ENCODE results near the gene SPATA46.
A peak's percentile ranks its signal among the peaks of the same experiment; 100 is the strongest.

SPATA46 gene

GRCh38 chr1:162351246-162351842, 25.3 kb downstream of the SPATA46 start:
- no peak for DNase-seq

GRCh38 chr1:162349635-162350330, 26.9 kb downstream of the SPATA46 start:
- peak; percentile 71 for DNase-seq

- DNase-seq, result no peak
Observed at GRCh38 chr1:162347281-162347680, 29.4 kb downstream of the SPATA46 start.

GRCh38 chr1:162343470-162343869, 33.2 kb downstream of the SPATA46 start:
- no peak for DNase-seq

- no peak for DNase-seq
Observed at GRCh38 chr1:162342452-162342983, 34.1 kb downstream of the SPATA46 start.

GRCh38 chr1:162336621-162337285, 39.9 kb downstream of the SPATA46 start:
- no peak for DNase-seq

GRCh38 chr1:162335126-162335525, 41.5 kb downstream of the SPATA46 start:
- DNase-seq, result no peak

GRCh38 chr1:162333991-162334390, 42.7 kb downstream of the SPATA46 start:
- DNase-seq, result no peak

- DNase-seq, result peak; percentile 5
Observed at GRCh38 chr1:162329826-162330225, 46.8 kb downstream of the SPATA46 start.

GRCh38 chr1:162328512-162328911, 48.1 kb downstream of the SPATA46 start:
- no peak for DNase-seq

GRCh38 chr1:162327788-162328165, 48.9 kb downstream of the SPATA46 start:
- DNase-seq, result no peak

- DNase-seq, result no peak
Observed at GRCh38 chr1:162327144-162327787, 49.4 kb downstream of the SPATA46 start.

- DNase-seq, result no peak
Observed at GRCh38 chr1:162326559-162326958, 50.1 kb downstream of the SPATA46 start.

GRCh38 chr1:162324396-162324795, 52.3 kb downstream of the SPATA46 start:
- no peak for DNase-seq

Data from fibroblast of skin of right biceps (primary cell).